T-helper 9 cell (primary cell): Measurements from ENCODE around the gene STRN.
"Not testable (repeated sequence)": the region's sequence is repeated elsewhere in the genome, so short reads cannot be mapped to it uniquely, and the experiment has no call there.

Source experiments
- DNase-seq: peaks from one replicate; pipeline ENCODE4 v3.0.0-alpha.2; 2020
- total RNA-seq, 2 donors: gene quantifications; one replicate each; lab custom pipeline; 2026; lab: John Stamatoyannopoulos, UW

The STRN gene
- 68.8 to 76.2 reads per million in 2 donors for total RNA-seq

GRCh38 chr2:36966370-36967235 is at the start of gene STRN:
STRN (minus strand) TSS chr2:36966536; CDS start chr2:36966463, 73 bp downstream.
- DNase-seq = peak; percentile 95

- DNase-seq = no peak
These were observed 46.9 kb upstream of the STRN start for GRCh38 chr2:37013315-37013641.

GRCh38 chr2:37011130-37011529 is 44.8 kb upstream of the STRN start:
- no peak for DNase-seq

GRCh38 chr2:37005118-37005868 is 39.0 kb upstream of the STRN start:
- DNase-seq = no peak

GRCh38 chr2:37000988-37001556 is 34.7 kb upstream of the STRN start:
- no peak for DNase-seq

- no peak for DNase-seq
These were observed 34.0 kb upstream of the STRN start for GRCh38 chr2:37000318-37000717.

- DNase-seq = not testable (repeated sequence)
These were observed 33.1 kb upstream of the STRN start for GRCh38 chr2:36999416-36999815.

GRCh38 chr2:36993841-36994620 is 27.7 kb upstream of the STRN start:
- DNase-seq = no peak

- DNase-seq = no peak
These were observed 21.7 kb upstream of the STRN start for GRCh38 chr2:36988008-36988407.

- DNase-seq = no peak
These were observed 16.1 kb upstream of the STRN start for GRCh38 chr2:36982467-36982866.

- DNase-seq = no peak
These were observed 15.6 kb upstream of the STRN start for GRCh38 chr2:36981911-36982310.

GRCh38 chr2:36979007-36979406 is 12.7 kb upstream of the STRN start:
- not testable (repeated sequence) for DNase-seq

- DNase-seq = no peak
These were observed 9.7 kb upstream of the STRN start for GRCh38 chr2:36976065-36976464.

- DNase-seq = no peak
These were observed 9.0 kb upstream of the STRN start for GRCh38 chr2:36975306-36975705.

GRCh38 chr2:36973320-36973719 is 7.0 kb upstream of the STRN start:
- no peak for DNase-seq

GRCh38 chr2:36971990-36972389 is 5.7 kb upstream of the STRN start:
- no peak for DNase-seq

- no peak for DNase-seq
These were observed 1.0 kb upstream of the STRN start for GRCh38 chr2:36967236-36967876.

- DNase-seq = peak; percentile 7
These were observed 476 bp downstream of the STRN start for GRCh38 chr2:36965751-36966369.

GRCh38 chr2:36965206-36965605 is 1.1 kb downstream of the STRN start:
- DNase-seq = no peak

- no peak for DNase-seq
These were observed 1.8 kb downstream of the STRN start for GRCh38 chr2:36964496-36965058.

GRCh38 chr2:36963734-36964133 is 2.6 kb downstream of the STRN start:
- no peak for DNase-seq

- no peak for DNase-seq
These were observed 3.2 kb downstream of the STRN start for GRCh38 chr2:36963106-36963505.
